Panc1 (cell line): ENCODE measurements around the gene NPLOC4.

Experiments
- CTCF ChIP-seq: fragments of 450-650 bp; IDR thresholded peaks from 2 replicates; pipeline ENCODE4 v1.5.1; 2017; ENCODE audit warnings: mild to moderate bottlenecking
- POLR2AphosphoS5 ChIP-seq: IDR thresholded peaks from 2 replicates; pipeline ENCODE4 v1.6.1; 2012; ENCODE audit warnings: mild to moderate bottlenecking, low read depth, low read length, moderate library complexity
- REST ChIP-seq, 2 experiments: IDR thresholded peaks; 2 replicates each; pipeline ENCODE4 v1.6.1; 2011 to 2012; ENCODE audit warnings: low read depth in 2 of 2, control low read depth in 1 of 2, low read length in 1 of 2, mild to moderate bottlenecking in 1 of 2, moderate library complexity in 1 of 2; ENCODE audit not compliant: insufficient read depth in 1 of 2
- SIN3A ChIP-seq: IDR thresholded peaks from 2 replicates; pipeline ENCODE4 v1.6.1; 2012; ENCODE audit warnings: low read depth, mild to moderate bottlenecking, low read length, moderate library complexity, borderline replicate concordance; ENCODE audit not compliant: insufficient read depth
- TCF7L2 ChIP-seq: IDR thresholded peaks from 2 replicates; pipeline ENCODE4 v1.6.1; 2011; ENCODE audit warnings: mild to moderate bottlenecking, low read depth, low read length, inconsistent platforms

DNA sequence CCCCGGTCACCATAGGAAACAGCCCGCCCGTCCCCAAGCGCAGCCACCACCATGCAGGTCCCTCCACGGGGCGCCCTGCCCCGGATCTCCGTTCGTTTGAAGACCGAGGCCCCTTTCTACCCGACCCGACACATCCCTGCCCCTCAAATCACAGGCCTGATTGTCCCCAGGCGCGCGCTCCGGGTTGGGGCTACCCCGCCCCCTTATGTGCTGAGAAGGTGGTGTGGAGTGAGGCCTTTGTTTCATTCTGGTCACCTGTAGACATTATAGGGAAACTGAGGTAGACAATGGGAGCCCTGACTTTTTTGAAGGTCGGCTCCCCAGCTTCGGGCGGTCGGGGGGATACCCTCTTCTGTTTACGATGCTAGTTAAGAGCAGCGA, 123.5 kb downstream of the NPLOC4 start:
- TF ChIP-seq CTCF (no peak), TCF7L2 (no peak), REST (IDR thresholded peaks at IDR 0.05; ENCODE audit: insufficient read depth in 1 of 2, low read depth in 2 of 2, low read length in 1 of 2) (no peak), POLR2AphosphoS5 (peak; percentile 59; the same call in 1 of the 2 replicates), SIN3A (no peak)
